GM13976 (cell line): ENCODE results near the gene STING1.
A peak's percentile ranks its signal among the peaks of the same experiment; 100 is the strongest.
"Not testable (repeated sequence)": the region's sequence is repeated elsewhere in the genome, so short reads cannot be mapped to it uniquely, and the experiment has no call there.

Source experiments
- DNase-seq: peaks from one replicate; pipeline ENCODE4 v3.0.0; 2012; ENCODE audit warnings: low spot score
- CTCF ChIP-seq: IDR thresholded peaks from 2 replicates; pipeline ENCODE4 v1.5.1; 2012; ENCODE audit warnings: borderline replicate concordance, mild to moderate bottlenecking; ENCODE audit not compliant: insufficient read depth; ENCODE audit errors: extremely low read depth, missing control alignments, control extremely low read depth
- in situ Hi-C: fragments of 300-500 bp; cut with MboI; formaldehyde crosslinking; loops from one replicate; pipeline ENCODE4 v1.12.0; 2022; ENCODE audit warnings: low sequenced_read_pairs, mixed read lengths, inconsistent platforms; ENCODE audit not compliant: unreplicated experiment

The STING1 gene

GRCh38 chr5:139492700-139493192 lies 10.2 kb upstream of the STING1 start:
- no peak for DNase-seq
- TF ChIP-seq CTCF = no peak
- in situ Hi-C loops = no loop called here

GRCh38 chr5:139488260-139488659 lies 5.7 kb upstream of the STING1 start:
- peak; percentile 34 for DNase-seq
- no peak for TF ChIP-seq CTCF
- in situ Hi-C loops = no loop called here

- in situ Hi-C loops = no loop called here
- no peak for DNase-seq
- TF ChIP-seq CTCF = no peak
These were observed 3.6 kb upstream of the STING1 start for GRCh38 chr5:139486201-139486600.

- DNase-seq, in situ Hi-C loops: not testable (repeated sequence)
These were observed 291 bp upstream of the STING1 start for GRCh38 chr5:139482890-139483208.

- DNase-seq = peak; percentile 51
- in situ Hi-C loops = no loop called here
- peak; percentile 7 for TF ChIP-seq CTCF
These were observed 943 bp downstream of the STING1 start for GRCh38 chr5:139481580-139482049.

- no peak for TF ChIP-seq CTCF
- in situ Hi-C loops = no loop called here
- peak; percentile 15 for DNase-seq
These were observed 1.4 kb downstream of the STING1 start for GRCh38 chr5:139481122-139481533.

- in situ Hi-C loops, DNase-seq: not testable (repeated sequence)
These were observed 2.8 kb downstream of the STING1 start for GRCh38 chr5:139479729-139480128.

GRCh38 chr5:139478657-139479423 lies 3.7 kb downstream of the STING1 start:
- DNase-seq, in situ Hi-C loops: not testable (repeated sequence)
